WTC11 (cell line): Measurements from ENCODE around the gene CTAG1A. TPM values are rescaled to one million over a fixed set of nuclear protein-coding genes. Genes with fewer than 3 reads are reported as not detected.

ENCODE experiments used
- ATAC-seq: fragments of 200-7000 bp; cut with Tn5 transposase; 2 replicates; pipeline ENCODE4 v1.10.0; 2021; ENCODE audit warnings: mild to moderate bottlenecking, moderate library complexity
- CTCF ChIA-PET: fragments of 300-600 bp; sonication (Branson Sonifier 250); formaldehyde crosslinking; loops from one replicate; lab custom pipeline; 2021; ENCODE audit warnings: antibody characterized with exemption; lab: Charles Lee
- POLR2A ChIA-PET: fragments of 350-600 bp; sonication (Branson Sonifier 250); formaldehyde crosslinking; loops from one replicate; lab custom pipeline; 2021; ENCODE audit warnings: antibody characterized with exemption; lab: Charles Lee
- DNase-seq: peaks from one replicate; pipeline ENCODE4 v3.0.0; 2021; ENCODE audit warnings: low spot score
- H3K27ac Mint-ChIP-seq: 2 replicates; pipeline ENCODE4 v1.8.0; 2021; ENCODE audit warnings: mixed read lengths
- H3K27me3 Mint-ChIP-seq: 2 replicates; pipeline ENCODE4 v1.8.0; 2021; ENCODE audit warnings: low read depth, mild to moderate bottlenecking, moderate library complexity, mixed read lengths
- H3K36me3 Mint-ChIP-seq: 2 replicates; pipeline ENCODE4 v1.8.0; 2021; ENCODE audit warnings: mixed read lengths
- H3K4me1 Mint-ChIP-seq: 2 replicates; pipeline ENCODE4 v1.8.0; 2022; ENCODE audit warnings: mixed read lengths
- H3K4me3 Mint-ChIP-seq: 2 replicates; pipeline ENCODE4 v1.8.0; 2021; ENCODE audit warnings: mild to moderate bottlenecking, moderate library complexity, mixed read lengths
- H3K9me3 Mint-ChIP-seq: 2 replicates; pipeline ENCODE4 v1.8.0; 2021; ENCODE audit warnings: mixed read lengths
- ATF3 ChIP-seq: sonication (generic); formaldehyde crosslinking; conservative IDR thresholded peaks from 2 replicates; pipeline ENCODE4 v1.8.1; 2022; ENCODE audit warnings: mild to moderate bottlenecking, missing genetic modification reagents
- CDX4 ChIP-seq: fragments of 250-450 bp; sonication (Bioruptor Pico); IDR thresholded peaks from 2 replicates; pipeline ENCODE4 v1.9.0; 2021; ENCODE audit warnings: moderate library complexity, mild to moderate bottlenecking, inconsistent platforms, borderline replicate concordance
- E2F1 ChIP-seq: sonication (generic); formaldehyde crosslinking; IDR thresholded peaks from 2 replicates; pipeline ENCODE4 v1.8.0; 2022; ENCODE audit warnings: mild to moderate bottlenecking, missing genetic modification reagents
- E2F4 ChIP-seq: sonication (generic); formaldehyde crosslinking; IDR thresholded peaks from 2 replicates; pipeline ENCODE4 v1.8.1; 2022; ENCODE audit warnings: low read depth, mild to moderate bottlenecking, moderate library complexity, missing genetic modification reagents, borderline replicate concordance
- FOXK1 ChIP-seq: sonication (generic); formaldehyde crosslinking; IDR thresholded peaks from 2 replicates; pipeline ENCODE4 v1.8.0; 2022; ENCODE audit warnings: mild to moderate bottlenecking, moderate library complexity, missing genetic modification reagents
- HMGXB4 ChIP-seq: sonication (generic); formaldehyde crosslinking; IDR thresholded peaks from 2 replicates; pipeline ENCODE4 v1.8.1; 2023; ENCODE audit warnings: mild to moderate bottlenecking, moderate library complexity, missing genetic modification reagents
- JAZF1 ChIP-seq: fragments of 250-450 bp; sonication (Bioruptor Pico); IDR thresholded peaks from 2 replicates; pipeline ENCODE4 v1.9.0; 2021; ENCODE audit warnings: moderate library complexity, mild to moderate bottlenecking, inconsistent platforms
- MAX ChIP-seq: sonication (generic); formaldehyde crosslinking; IDR thresholded peaks from 2 replicates; pipeline ENCODE4 v1.8.0; 2022; ENCODE audit warnings: mild to moderate bottlenecking, missing genetic modification reagents
- MXD4 ChIP-seq: fragments of 250-450 bp; sonication (Bioruptor Pico); IDR thresholded peaks from 2 replicates; pipeline ENCODE4 v1.8.0; 2021; ENCODE audit warnings: mild to moderate bottlenecking, moderate library complexity, borderline replicate concordance
- SMAD4 ChIP-seq: sonication (generic); formaldehyde crosslinking; IDR thresholded peaks from 2 replicates; pipeline ENCODE4 v1.8.0; 2022; ENCODE audit warnings: mild to moderate bottlenecking, missing genetic modification reagents
- SP1 ChIP-seq: sonication (generic); formaldehyde crosslinking; conservative IDR thresholded peaks from 2 replicates; pipeline ENCODE4 v1.8.1; 2022; ENCODE audit warnings: missing genetic modification reagents
- TCF7 ChIP-seq: sonication (generic); formaldehyde crosslinking; IDR thresholded peaks from 2 replicates; pipeline ENCODE4 v1.8.0; 2022; ENCODE audit warnings: mild to moderate bottlenecking, low read depth, missing genetic modification reagents, moderate library complexity
- TEAD1 ChIP-seq: sonication (generic); formaldehyde crosslinking; IDR thresholded peaks from 2 replicates; pipeline ENCODE4 v1.8.0; 2022; ENCODE audit warnings: mild to moderate bottlenecking, missing genetic modification reagents
- ZNF317 ChIP-seq: sonication (generic); formaldehyde crosslinking; IDR thresholded peaks from 2 replicates; pipeline ENCODE4 v1.8.1; 2023; ENCODE audit warnings: low read depth, mild to moderate bottlenecking, moderate library complexity, missing genetic modification reagents, borderline replicate concordance
- total RNA-seq: library from RNA; stranded (reverse); gene quantifications from 3 replicates; pipeline ENCODE4 v1.2.3, GENCODE V29; 2021

CTAG1A gene
- total RNA-seq, 1 experiment from 2014 or later, result not detected

GRCh38 chrX:154594491-154594890 is 9.6 kb downstream of the CTAG1A start:
- no peak overlapping the region for H3K27ac Mint-ChIP-seq
- H3K9me3 Mint-ChIP-seq, result peaks cover 23% of the 10 kb centered on the region
- peaks cover 13% of the 10 kb centered on the region for H3K27me3 Mint-ChIP-seq
- ChIA-PET CTCF (no interaction called here), POLR2A (no interaction called here)
- H3K36me3 Mint-ChIP-seq, result peaks cover 15% of the 10 kb centered on the region
- no peak overlapping the region for H3K4me3 Mint-ChIP-seq
- H3K4me1 Mint-ChIP-seq, result peaks cover 22% of the 10 kb centered on the region
- DNase-seq (no peak), ATAC-seq (no peak)
- TF ChIP-seq ATF3 (no peak), TCF7 (no peak)

- POLR2A ChIA-PET, result no interaction called here
- peaks cover 13% of the 10 kb centered on the region for H3K27me3 Mint-ChIP-seq
- TF ChIP-seq FOXK1 (CRISPR knock-in tag) (no peak), ZNF317 (CRISPR knock-in tag) (no peak)
- TF ChIP-seq, all 79 proteins: peak for 0
- H3K9me3 Mint-ChIP-seq, result peaks cover 23% of the 10 kb centered on the region
- H3K4me3 Mint-ChIP-seq, result no peak overlapping the region; the same call in 1 of the 2 replicates
- DNase-seq (no peak), ATAC-seq (no peak)
- peaks cover 15% of the 10 kb centered on the region for H3K36me3 Mint-ChIP-seq
- H3K4me1 Mint-ChIP-seq, result peaks cover 22% of the 10 kb centered on the region
- CTCF ChIA-PET, result interaction anchor here (1.2 kb wide), 1 partner anchor 153 kb away, joined by 3 read pairs; no protein-coding TSS in a partner anchor
- peak overlapping the region; percentile 55 for H3K27ac Mint-ChIP-seq
These were observed 10.8 kb downstream of the CTAG1A start for GRCh38 chrX:154595559-154596249.

- ChIA-PET CTCF (interaction anchor here (1.2 kb wide), 1 partner anchor 152 kb away, joined by 3 read pairs; no protein-coding TSS in a partner anchor), POLR2A (no interaction called here)
- H3K27me3 Mint-ChIP-seq, result peaks cover 13% of the 10 kb centered on the region
- peak; percentile 92 for ATAC-seq
- no peak for TF ChIP-seq MXD4 (CRISPR knock-in tag)
- TF ChIP-seq SMAD4 (CRISPR knock-in tag), result no peak
- TF ChIP-seq SP1 (CRISPR knock-in tag), result 0 out of 2 replicates have a peak, but pooled peaks have one; percentile 15
- peak; percentile 68; the same call in 1 of the 2 replicates for TF ChIP-seq TEAD1
- H3K36me3 Mint-ChIP-seq, result peaks cover 15% of the 10 kb centered on the region
- H3K27ac Mint-ChIP-seq, result peak overlapping the region; percentile 49; the same call in 1 of the 2 replicates
- DNase-seq, result peak; percentile 78
- H3K4me3 Mint-ChIP-seq, result no peak overlapping the region
- peaks cover 22% of the 10 kb centered on the region for H3K4me1 Mint-ChIP-seq
- peaks cover 23% of the 10 kb centered on the region for H3K9me3 Mint-ChIP-seq
These were observed 11.5 kb downstream of the CTAG1A start for GRCh38 chrX:154596290-154596929.

GRCh38 chrX:154597221-154597620 is 12.3 kb downstream of the CTAG1A start:
- Mint-ChIP-seq H3K9me3 (peaks cover 22% of the 10 kb centered on the region), H3K27me3 (peaks cover 13% of the 10 kb centered on the region), H3K4me1 (peaks cover 22% of the 10 kb centered on the region), H3K4me3 (no peak overlapping the region), H3K27ac (no peak overlapping the region), H3K36me3 (peaks cover 15% of the 10 kb centered on the region)
- TF ChIP-seq CDX4, result no peak
- TF ChIP-seq ZNF317 (CRISPR knock-in tag), result no peak
- no peak for TF ChIP-seq E2F4 (CRISPR knock-in tag)
- TF ChIP-seq HMGXB4 (CRISPR knock-in tag), result no peak
- no peak for TF ChIP-seq MAX (CRISPR knock-in tag)
- TF ChIP-seq E2F1, result no peak
- no peak for TF ChIP-seq JAZF1 (CRISPR knock-in tag)
- DNase-seq, result no peak
- POLR2A ChIA-PET, result no interaction called here
- no peak for ATAC-seq
- CTCF ChIA-PET, result no interaction called here
